ENCODE data around the gene UBE4B.
A peak's percentile ranks its signal among the peaks of the same experiment; 100 is the strongest.

DNA sequence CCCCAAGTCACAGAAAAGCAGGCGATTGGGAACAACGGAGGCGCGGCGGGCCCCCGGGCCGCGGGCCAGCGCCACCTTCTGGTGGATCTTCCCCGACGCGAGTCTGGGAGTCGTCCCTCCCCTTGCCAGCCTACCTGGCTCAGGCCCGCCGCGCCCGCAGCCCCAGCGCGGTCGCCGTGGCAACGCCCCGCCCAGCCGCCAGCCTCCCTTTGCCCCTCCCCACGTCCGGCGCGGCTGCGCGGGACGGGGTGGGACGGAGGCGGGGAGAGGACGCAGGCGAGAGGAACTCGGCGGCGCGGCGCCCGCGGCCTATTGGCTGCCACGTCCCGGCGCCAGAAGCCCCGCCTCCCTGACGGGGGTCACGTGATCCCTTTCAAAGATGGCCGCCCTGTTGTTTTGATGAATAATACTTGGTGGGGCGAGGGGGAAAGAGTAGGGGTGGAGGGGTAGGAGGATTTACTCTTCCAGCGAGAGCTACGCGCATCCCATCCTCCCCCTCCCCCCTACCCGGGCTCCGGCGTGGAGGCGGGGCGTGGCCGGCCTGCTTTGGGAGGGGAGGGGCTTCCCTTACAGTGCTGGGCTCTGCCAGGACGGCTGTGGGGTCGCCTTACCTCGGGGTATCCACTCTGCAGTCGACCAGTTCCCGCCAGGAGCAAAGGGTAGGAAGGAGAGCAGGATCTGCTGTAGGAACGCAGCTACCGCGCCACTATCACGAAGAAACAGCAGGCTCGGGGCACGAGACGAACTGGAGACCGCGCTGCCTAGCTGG lies at the start of gene UBE4B:
- TF ChIP-seq NRL (CRISPR knock-in tag; IDR thresholded peaks at IDR 0.05; ENCODE audit: borderline replicate concordance): no peak
- TF ChIP-seq, protein P1, sequence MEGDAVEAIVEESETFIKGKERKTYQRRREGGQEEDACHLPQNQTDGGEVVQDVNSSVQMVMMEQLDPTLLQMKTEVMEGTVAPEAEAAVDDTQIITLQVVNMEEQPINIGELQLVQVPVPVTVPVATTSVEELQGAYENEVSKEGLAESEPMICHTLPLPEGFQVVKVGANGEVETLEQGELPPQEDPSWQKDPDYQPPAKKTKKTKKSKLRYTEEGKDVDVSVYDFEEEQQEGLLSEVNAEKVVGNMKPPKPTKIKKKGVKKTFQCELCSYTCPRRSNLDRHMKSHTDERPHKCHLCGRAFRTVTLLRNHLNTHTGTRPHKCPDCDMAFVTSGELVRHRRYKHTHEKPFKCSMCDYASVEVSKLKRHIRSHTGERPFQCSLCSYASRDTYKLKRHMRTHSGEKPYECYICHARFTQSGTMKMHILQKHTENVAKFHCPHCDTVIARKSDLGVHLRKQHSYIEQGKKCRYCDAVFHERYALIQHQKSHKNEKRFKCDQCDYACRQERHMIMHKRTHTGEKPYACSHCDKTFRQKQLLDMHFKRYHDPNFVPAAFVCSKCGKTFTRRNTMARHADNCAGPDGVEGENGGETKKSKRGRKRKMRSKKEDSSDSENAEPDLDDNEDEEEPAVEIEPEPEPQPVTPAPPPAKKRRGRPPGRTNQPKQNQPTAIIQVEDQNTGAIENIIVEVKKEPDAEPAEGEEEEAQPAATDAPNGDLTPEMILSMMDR (CRISPR knock-in tag; IDR thresholded peaks at IDR 0.05): peak; percentile 93
- no peak for TF ChIP-seq CBX5 (CRISPR knock-in tag; IDR thresholded peaks at IDR 0.05; ENCODE audit: borderline replicate concordance)
- no peak for TF ChIP-seq EP300 (IDR thresholded peaks at IDR 0.05; ENCODE audit: low read depth in 2 of 2, low read length in 2 of 2)
- TF ChIP-seq EP300 (CRISPR knock-in tag; IDR thresholded peaks at IDR 0.05; ENCODE audit: borderline replicate concordance): 0 out of 2 replicates have a peak, but pooled peaks have one; percentile 5
- no peak for TF ChIP-seq NFE2 (CRISPR knock-in tag; IDR thresholded peaks at IDR 0.05)
- TF ChIP-seq, protein P2, sequence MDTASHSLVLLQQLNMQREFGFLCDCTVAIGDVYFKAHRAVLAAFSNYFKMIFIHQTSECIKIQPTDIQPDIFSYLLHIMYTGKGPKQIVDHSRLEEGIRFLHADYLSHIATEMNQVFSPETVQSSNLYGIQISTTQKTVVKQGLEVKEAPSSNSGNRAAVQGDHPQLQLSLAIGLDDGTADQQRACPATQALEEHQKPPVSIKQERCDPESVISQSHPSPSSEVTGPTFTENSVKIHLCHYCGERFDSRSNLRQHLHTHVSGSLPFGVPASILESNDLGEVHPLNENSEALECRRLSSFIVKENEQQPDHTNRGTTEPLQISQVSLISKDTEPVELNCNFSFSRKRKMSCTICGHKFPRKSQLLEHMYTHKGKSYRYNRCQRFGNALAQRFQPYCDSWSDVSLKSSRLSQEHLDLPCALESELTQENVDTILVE (CRISPR knock-in tag; IDR thresholded peaks at IDR 0.05): no peak; the same call in 1 of the 2 replicates
- TF ChIP-seq, protein P3, sequence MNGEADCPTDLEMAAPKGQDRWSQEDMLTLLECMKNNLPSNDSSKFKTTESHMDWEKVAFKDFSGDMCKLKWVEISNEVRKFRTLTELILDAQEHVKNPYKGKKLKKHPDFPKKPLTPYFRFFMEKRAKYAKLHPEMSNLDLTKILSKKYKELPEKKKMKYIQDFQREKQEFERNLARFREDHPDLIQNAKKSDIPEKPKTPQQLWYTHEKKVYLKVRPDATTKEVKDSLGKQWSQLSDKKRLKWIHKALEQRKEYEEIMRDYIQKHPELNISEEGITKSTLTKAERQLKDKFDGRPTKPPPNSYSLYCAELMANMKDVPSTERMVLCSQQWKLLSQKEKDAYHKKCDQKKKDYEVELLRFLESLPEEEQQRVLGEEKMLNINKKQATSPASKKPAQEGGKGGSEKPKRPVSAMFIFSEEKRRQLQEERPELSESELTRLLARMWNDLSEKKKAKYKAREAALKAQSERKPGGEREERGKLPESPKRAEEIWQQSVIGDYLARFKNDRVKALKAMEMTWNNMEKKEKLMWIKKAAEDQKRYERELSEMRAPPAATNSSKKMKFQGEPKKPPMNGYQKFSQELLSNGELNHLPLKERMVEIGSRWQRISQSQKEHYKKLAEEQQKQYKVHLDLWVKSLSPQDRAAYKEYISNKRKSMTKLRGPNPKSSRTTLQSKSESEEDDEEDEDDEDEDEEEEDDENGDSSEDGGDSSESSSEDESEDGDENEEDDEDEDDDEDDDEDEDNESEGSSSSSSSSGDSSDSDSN (CRISPR knock-in tag; IDR thresholded peaks at IDR 0.05): peak; percentile 45; the same call in 1 of the 2 replicates

Data from HepG2 (cell line).